CD4-positive, alpha-beta T cell treated with Interleukin-12 subunit alpha and Interleukin-12 subunit beta, for 1 hour (primary cell): ENCODE data around the gene NDUFS1.
"Not testable (repeated sequence)": the region's sequence is repeated elsewhere in the genome, so short reads cannot be mapped to it uniquely, and the experiment has no call there.

ENCODE experiments used
- DNase-seq: peaks from one replicate; pipeline ENCODE4 v3.0.0-alpha.2; 2020

NDUFS1 gene

GRCh38 chr2:206160807-206161179 is 1.5 kb upstream of the NDUFS1 start:
- DNase-seq, result no peak

GRCh38 chr2:206160125-206160806 is 1.0 kb upstream of the NDUFS1 start:
- no peak for DNase-seq

GRCh38 chr2:206158563-206159345 is 490 bp downstream of the NDUFS1 start:
- no peak for DNase-seq

GRCh38 chr2:206157014-206157413 is 2.2 kb downstream of the NDUFS1 start:
- not testable (repeated sequence) for DNase-seq

GRCh38 chr2:206154197-206154596 is 5.0 kb downstream of the NDUFS1 start:
- DNase-seq, result no peak

GRCh38 chr2:206150631-206151030 is 8.6 kb downstream of the NDUFS1 start:
- no peak for DNase-seq

GRCh38 chr2:206150168-206150567 is 9.1 kb downstream of the NDUFS1 start:
- DNase-seq, result no peak

- no peak for DNase-seq
Observed at GRCh38 chr2:206149330-206149729, 9.9 kb downstream of the NDUFS1 start.

- no peak for DNase-seq
Observed at GRCh38 chr2:206145665-206146064, 13.6 kb downstream of the NDUFS1 start.

GRCh38 chr2:206144383-206144782 is 14.9 kb downstream of the NDUFS1 start:
- DNase-seq, result no peak

- DNase-seq, result no peak
Observed at GRCh38 chr2:206143451-206143850, 15.8 kb downstream of the NDUFS1 start.

GRCh38 chr2:206127656-206128055 is 31.6 kb downstream of the NDUFS1 start:
- no peak for DNase-seq

- DNase-seq, result no peak
Observed at GRCh38 chr2:206125901-206126300, 33.3 kb downstream of the NDUFS1 start.

- not testable (repeated sequence) for DNase-seq
Observed at GRCh38 chr2:206122569-206122968, 36.7 kb downstream of the NDUFS1 start.

GRCh38 chr2:206116278-206116677 is 43.0 kb downstream of the NDUFS1 start:
- no peak for DNase-seq

- no peak for DNase-seq
Observed at GRCh38 chr2:206115026-206115578, 44.1 kb downstream of the NDUFS1 start.

GRCh38 chr2:206112846-206113547 is 46.2 kb downstream of the NDUFS1 start:
- no peak for DNase-seq

- DNase-seq, result no peak
Observed at GRCh38 chr2:206112108-206112507, 47.1 kb downstream of the NDUFS1 start.

- DNase-seq, result no peak
Observed at GRCh38 chr2:206108713-206109112, 50.5 kb downstream of the NDUFS1 start.

- no peak for DNase-seq
Observed at GRCh38 chr2:206105541-206105940, 53.7 kb downstream of the NDUFS1 start.

- no peak for DNase-seq
Observed at GRCh38 chr2:206105038-206105437, 54.2 kb downstream of the NDUFS1 start.

GRCh38 chr2:206098872-206099271 is 60.4 kb downstream of the NDUFS1 start:
- not testable (repeated sequence) for DNase-seq

GRCh38 chr2:206098471-206098870 is 60.8 kb downstream of the NDUFS1 start:
- DNase-seq, result no peak

GRCh38 chr2:206096876-206097275 is 62.4 kb downstream of the NDUFS1 start:
- no peak for DNase-seq
